ENCODE measurements around the gene NET1.

DNA sequence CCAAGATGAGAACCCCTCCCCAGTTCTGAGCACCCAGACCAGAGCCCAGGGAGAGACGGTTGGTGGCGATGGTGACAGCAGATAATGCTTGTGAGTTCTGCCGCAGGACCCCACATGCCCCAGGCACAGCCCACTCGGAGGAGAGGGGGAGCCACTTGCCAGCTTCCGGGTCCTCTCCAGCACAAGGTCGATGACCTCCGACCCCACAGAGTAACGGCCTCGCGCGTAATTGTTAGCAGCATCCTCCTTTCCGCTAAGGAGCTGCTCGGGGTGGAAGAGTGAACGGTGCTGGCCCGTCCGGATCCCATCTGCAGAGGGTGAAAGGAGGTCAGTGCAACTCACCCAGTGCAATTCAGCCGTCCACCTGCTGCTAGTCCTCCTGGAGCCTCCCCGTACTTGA lies 17.2 kb upstream of the NET1 start:
- TF ChIP-seq CTCF (IDR thresholded peaks at IDR 0.05), result no peak
- no peak for TF ChIP-seq EZH2 (IDR thresholded peaks at IDR 0.05)

All from neural progenitor cell (in vitro differentiated cells).